GM23248 (cell line): ENCODE results near the gene OR11G2.

Experiments
- EZH2 ChIP-seq: fragments of 200-600 bp; sonication (generic); IDR thresholded peaks from 2 replicates; pipeline ENCODE4 v1.6.1; 2018; ENCODE audit warnings: antibody characterized with exemption, mild to moderate bottlenecking; ENCODE audit not compliant: insufficient read depth, poor library complexity, severe bottlenecking
- EZH2phosphoT487 ChIP-seq: fragments of 200-600 bp; sonication (generic); IDR thresholded peaks from 2 replicates; pipeline ENCODE4 v1.6.1; 2018; ENCODE audit warnings: antibody characterized with exemption, moderate library complexity, mild to moderate bottlenecking, low read depth; ENCODE audit not compliant: insufficient read depth

DNA sequence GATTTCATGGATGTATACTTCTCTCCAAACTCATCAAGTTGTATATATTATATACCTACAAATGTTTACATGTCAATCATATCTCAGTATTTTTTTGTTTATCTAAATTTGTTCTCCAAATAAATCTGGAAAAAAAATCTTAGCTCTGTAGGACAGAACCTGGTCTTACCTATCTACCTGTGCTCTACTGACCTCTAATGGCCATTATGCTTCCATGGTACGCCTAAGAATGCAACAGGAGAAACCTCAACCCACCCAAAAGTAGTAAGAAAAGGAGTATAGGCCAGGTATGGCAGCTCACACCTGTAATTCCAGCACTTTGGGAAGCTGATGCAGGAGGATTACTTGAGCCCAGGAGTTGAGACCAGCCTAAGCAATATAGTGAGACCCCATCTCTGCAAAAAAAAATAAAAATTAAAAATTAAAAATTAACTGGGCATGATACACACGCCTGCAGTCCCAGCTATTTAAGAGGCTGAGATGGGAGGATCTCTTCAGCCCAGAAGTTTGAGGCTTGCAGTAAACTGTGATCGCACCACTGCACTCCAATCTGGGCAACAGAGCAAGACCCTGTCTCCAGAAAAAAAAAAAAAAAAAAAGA lies 57.0 kb downstream of the OR11G2 start:
- TF ChIP-seq EZH2 (no peak), EZH2phosphoT487 (no peak)
